IPS-NIHi7 (cell line): ENCODE measurements around the gene STRN.

ENCODE experiments used
- DNase-seq: peaks from one replicate; pipeline ENCODE4 v3.0.0; 2012; ENCODE audit warnings: mixed read lengths; ENCODE audit errors: extremely low spot score

The STRN gene

GRCh38 chr2:36797324-36798070, 168.8 kb downstream of the STRN start:
- no peak for DNase-seq
